Mesothelial cell of epicardium (in vitro differentiated cells): ENCODE data around the gene WDR81. TPM values are rescaled to one million over a fixed set of nuclear protein-coding genes. Genes with fewer than 3 reads are reported as not detected.
"Not testable (repeated sequence)": the region's sequence is repeated elsewhere in the genome, so short reads cannot be mapped to it uniquely, and the experiment has no call there.

ENCODE experiments used
- DNase-seq, 2 experiments: peaks; one replicate each; pipeline ENCODE4 v3.0.0; 2021; ENCODE audit warnings: low spot score in 2 of 2; ENCODE audit not compliant: unreplicated experiment in 2 of 2
- H3K27ac Mint-ChIP-seq: 2 replicates; pipeline ENCODE4 v1.8.0; 2021; ENCODE audit warnings: mixed read lengths
- H3K27me3 Mint-ChIP-seq: 2 replicates; pipeline ENCODE4 v1.8.0; 2021; ENCODE audit warnings: low read depth, mixed read lengths
- H3K36me3 Mint-ChIP-seq: 2 replicates; pipeline ENCODE4 v1.8.0; 2021; ENCODE audit warnings: mixed read lengths
- H3K4me1 Mint-ChIP-seq: 2 replicates; pipeline ENCODE4 v1.8.0; 2021; ENCODE audit warnings: mixed read lengths
- H3K4me3 Mint-ChIP-seq: 2 replicates; pipeline ENCODE4 v1.8.0; 2021; ENCODE audit warnings: mild to moderate bottlenecking, moderate library complexity, mixed read lengths
- H3K9me3 Mint-ChIP-seq: 2 replicates; pipeline ENCODE4 v1.8.0; 2021; ENCODE audit warnings: mixed read lengths
- CTCF ChIP-seq: fragments of 200-600 bp; sonication (generic); IDR thresholded peaks from one replicate; pipeline ENCODE4 v1.5.0; 2021; ENCODE audit warnings: antibody characterized with exemption; ENCODE audit not compliant: unreplicated experiment
- total RNA-seq: library from RNA; stranded (reverse); gene quantifications from 3 replicates; pipeline ENCODE4 v1.2.1, GENCODE V29; 2021

The WDR81 gene
- total RNA-seq, 1 donor from 2014 or later, result 20.6 TPM

DNA sequence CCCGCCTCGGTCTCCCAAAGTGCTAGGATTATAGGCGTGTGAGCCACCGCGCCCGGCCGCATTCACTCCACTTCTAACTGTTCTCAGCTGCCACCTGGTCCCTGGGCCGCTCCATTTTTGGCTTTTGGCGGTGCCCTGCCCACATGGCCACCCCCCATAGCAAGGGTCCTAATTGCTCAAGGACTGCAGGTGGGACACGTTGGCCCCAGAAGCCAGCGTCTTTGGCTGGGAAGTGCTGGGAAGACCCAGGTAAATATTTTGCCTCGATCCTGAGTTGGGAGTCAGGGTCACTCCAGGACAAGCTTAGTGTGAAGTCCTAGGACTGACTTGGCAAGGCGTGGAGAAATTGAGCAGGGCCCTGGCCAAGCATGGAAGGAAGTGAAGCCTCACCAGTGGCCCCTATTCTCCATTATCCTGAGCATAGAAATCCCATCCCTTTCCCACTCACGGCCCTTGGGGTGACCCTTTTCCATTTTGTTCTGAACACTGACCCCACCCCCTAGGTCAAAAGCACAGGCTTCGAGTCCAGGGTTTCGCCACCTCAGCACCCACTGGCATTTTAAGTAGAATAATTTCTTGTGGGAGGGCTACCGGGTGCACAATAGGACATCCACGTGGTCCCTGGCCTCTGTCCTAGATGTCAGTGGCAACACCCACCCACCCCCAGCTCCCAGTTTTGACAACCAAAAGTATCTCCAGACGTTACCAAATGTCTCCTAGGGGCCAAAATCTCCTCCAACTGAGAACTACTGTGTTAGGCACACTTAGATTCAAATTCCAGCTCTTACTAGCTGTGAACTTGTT lies 5.9 kb upstream of the WDR81 start:
- Mint-ChIP-seq H3K4me3 (peak overlapping the region; percentile 91), H3K36me3 (no peaks in the 10 kb centered on the region), H3K4me1 (peaks cover 31% of the 10 kb centered on the region), H3K27ac (peak overlapping the region; percentile 100), H3K9me3 (no peaks in the 10 kb centered on the region), H3K27me3 (no peaks in the 10 kb centered on the region)
- no peak for DNase-seq
- TF ChIP-seq CTCF, result no peak

DNA sequence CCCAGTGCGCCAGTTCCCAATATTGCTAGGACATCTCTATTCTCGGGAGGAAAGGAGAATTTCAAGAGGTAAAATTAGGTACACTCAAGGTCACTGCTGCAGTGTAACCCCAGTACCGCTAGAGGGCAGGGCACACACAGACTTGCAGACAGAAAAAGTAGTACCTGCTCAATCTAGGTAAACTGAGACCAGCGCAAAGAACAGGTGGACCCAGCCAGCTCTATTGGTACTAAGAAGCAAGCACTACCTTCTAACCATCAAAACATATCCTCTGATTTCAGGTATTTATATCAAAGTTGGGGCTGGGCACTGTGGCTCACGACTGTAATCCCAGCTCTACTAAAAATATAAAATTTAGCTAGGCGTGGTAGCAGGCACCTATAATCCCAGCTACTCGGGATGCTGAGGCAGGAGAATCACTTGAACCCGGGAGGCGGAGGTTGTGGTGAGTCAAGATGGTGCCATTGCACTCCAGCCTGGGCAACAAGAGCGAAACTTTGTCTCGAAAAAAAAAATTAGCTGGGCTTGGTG lies 3.6 kb upstream of the WDR81 start:
- TF ChIP-seq CTCF, result peak; percentile 89
- Mint-ChIP-seq H3K36me3 (no peaks in the 10 kb centered on the region), H3K4me1 (peaks cover 25% of the 10 kb centered on the region), H3K27ac (no peak overlapping the region), H3K9me3 (no peaks in the 10 kb centered on the region), H3K27me3 (no peaks in the 10 kb centered on the region), H3K4me3 (no peak overlapping the region)
- peak in 1 of 2 experiments; percentile 77 for DNase-seq

DNA sequence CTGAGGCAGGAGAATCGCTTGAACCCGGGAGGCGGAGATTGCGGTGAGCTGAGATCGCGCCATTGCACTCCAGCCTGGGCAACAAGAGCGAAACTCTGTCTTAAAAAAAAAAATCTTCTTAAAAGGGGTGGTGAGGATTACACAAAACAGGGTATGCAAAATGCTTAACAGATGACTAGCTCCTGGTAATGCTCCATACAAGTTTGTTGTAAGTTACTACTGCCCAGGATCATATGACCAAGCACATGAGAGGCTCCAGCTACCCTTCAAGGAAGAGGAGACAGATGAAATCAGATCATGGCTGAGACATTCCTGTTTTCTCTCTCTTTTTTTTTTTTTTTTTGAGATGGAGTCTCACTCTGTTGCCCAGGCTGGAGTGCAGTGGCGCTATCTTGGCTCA lies 2.5 kb upstream of the WDR81 start:
- not testable (repeated sequence) for H3K4me3 Mint-ChIP-seq, H3K27ac Mint-ChIP-seq, H3K36me3 Mint-ChIP-seq, H3K27me3 Mint-ChIP-seq, H3K9me3 Mint-ChIP-seq, DNase-seq
- H3K4me1 Mint-ChIP-seq, result peaks cover 23% of the 10 kb centered on the region

GRCh38 chr17:1724869-1725641 lies 551 bp downstream of the WDR81 start:
- H3K4me3 Mint-ChIP-seq, result peak overlapping the region; percentile 63
- no peaks in the 10 kb centered on the region for H3K27me3 Mint-ChIP-seq
- H3K27ac Mint-ChIP-seq, result no peak overlapping the region
- no peaks in the 10 kb centered on the region for H3K9me3 Mint-ChIP-seq
- TF ChIP-seq CTCF, result no peak
- peaks cover 8% of the 10 kb centered on the region for H3K36me3 Mint-ChIP-seq
- H3K4me1 Mint-ChIP-seq, result peaks cover 17% of the 10 kb centered on the region
- DNase-seq, result no peak

DNA sequence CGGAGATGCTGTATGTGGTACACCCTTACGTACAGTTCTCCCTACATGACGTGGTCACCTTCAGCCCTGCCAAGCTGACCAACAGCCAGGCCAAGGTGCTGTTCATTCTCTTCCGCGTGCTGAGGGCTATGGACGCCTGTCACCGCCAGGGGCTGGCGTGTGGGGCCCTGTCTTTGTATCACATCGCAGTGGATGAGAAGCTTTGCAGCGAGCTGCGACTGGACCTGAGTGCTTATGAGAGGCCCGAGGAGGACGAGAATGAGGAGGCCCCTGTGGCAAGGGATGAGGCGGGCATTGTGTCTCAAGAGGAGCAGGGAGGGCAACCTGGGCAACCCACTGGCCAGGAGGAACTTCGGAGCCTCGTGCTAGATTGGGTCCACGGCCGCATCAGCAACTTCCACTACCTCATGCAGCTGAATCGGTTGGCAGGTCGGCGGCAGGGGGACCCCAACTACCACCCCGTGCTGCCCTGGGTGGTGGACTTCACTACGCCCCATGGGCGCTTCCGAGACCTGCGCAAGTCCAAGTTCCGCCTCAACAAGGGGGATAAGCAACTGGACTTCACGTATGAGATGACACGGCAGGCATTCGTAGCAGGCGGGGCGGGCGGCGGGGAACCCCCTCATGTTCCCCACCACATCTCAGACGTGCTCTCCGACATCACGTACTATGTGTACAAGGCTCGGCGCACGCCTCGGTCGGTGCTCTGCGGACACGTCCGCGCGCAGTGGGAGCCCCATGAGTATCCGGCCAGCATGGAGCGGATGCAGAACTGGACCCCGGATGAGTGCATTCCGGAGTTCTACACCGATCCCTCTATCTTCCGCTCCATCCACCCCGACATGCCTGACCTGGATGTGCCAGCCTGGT lies 1.4 kb downstream of the WDR81 start:
- Mint-ChIP-seq H3K27me3 (no peaks in the 10 kb centered on the region), H3K4me1 (peaks cover 14% of the 10 kb centered on the region), H3K27ac (no peak overlapping the region), H3K36me3 (peaks cover 8% of the 10 kb centered on the region), H3K4me3 (peak overlapping the region; percentile 63), H3K9me3 (no peaks in the 10 kb centered on the region)
- no peak for DNase-seq
- no peak for TF ChIP-seq CTCF
